Natural killer cell (primary cell): ENCODE results near the gene ATP1A4. TPM values are rescaled to one million over a fixed set of nuclear protein-coding genes. Genes with fewer than 3 reads are reported as not detected.

ENCODE experiments used
- ATAC-seq, 3 donors: fragments of 150-1000 bp in 2 of 3; fragments of 200-7000 bp in 1 of 3; cut with Tn5 transposase; 1 replicate in 1 of 3; 2 replicates in 2 of 3; pipeline ENCODE4 v1.10.0; 2021; ENCODE audit warnings: mild to moderate bottlenecking in 2 of 3, moderate library complexity in 2 of 3
- DNase-seq, 2 donors: peaks; one replicate each; pipeline versions ENCODE4 v3.0.0 to v3.0.0-alpha.2; 2013 to 2021; ENCODE audit warnings: mixed read lengths in 1 of 2
- H3K27ac ChIP-seq: one replicate; pipeline ENCODE4 v1.5.1; 2013; ENCODE audit warnings: mild to moderate bottlenecking, low read length
- H3K27me3 ChIP-seq: one replicate; pipeline ENCODE4 v1.6.1; 2013; ENCODE audit warnings: low read length; ENCODE audit not compliant: control insufficient read depth, insufficient read depth
- H3K36me3 ChIP-seq: one replicate; pipeline ENCODE4 v1.6.1; 2013; ENCODE audit warnings: low read length; ENCODE audit not compliant: control insufficient read depth, insufficient read depth
- H3K4me1 ChIP-seq: one replicate; pipeline ENCODE4 v1.6.1; 2013; ENCODE audit warnings: low read length; ENCODE audit not compliant: control insufficient read depth, insufficient read depth
- H3K4me3 ChIP-seq: one replicate; pipeline ENCODE4 v1.5.1; 2013; ENCODE audit warnings: low read length
- H3K9me3 ChIP-seq: one replicate; pipeline ENCODE4 v1.6.1; 2013; ENCODE audit warnings: low read length; ENCODE audit not compliant: control insufficient read depth, insufficient read depth
- H3K27ac Mint-ChIP-seq, 2 donors: one replicate each; pipeline ENCODE4 v1.8.0; 2022; ENCODE audit warnings: mild to moderate bottlenecking in 2 of 2, mixed read lengths in 2 of 2, moderate library complexity in 1 of 2
- H3K27me3 Mint-ChIP-seq, 2 donors: one replicate each; pipeline ENCODE4 v1.8.0; 2022; ENCODE audit warnings: low read depth in 2 of 2, mixed read lengths in 2 of 2
- H3K36me3 Mint-ChIP-seq: one replicate; pipeline ENCODE4 v1.8.0; 2022; ENCODE audit warnings: mixed read lengths
- H3K4me1 Mint-ChIP-seq, 2 donors: one replicate each; pipeline ENCODE4 v1.8.0; 2022; ENCODE audit warnings: mixed read lengths in 2 of 2
- H3K4me3 Mint-ChIP-seq: one replicate; pipeline ENCODE4 v1.8.0; 2022; ENCODE audit warnings: mild to moderate bottlenecking, moderate library complexity, mixed read lengths
- H3K9me3 Mint-ChIP-seq, 2 donors: one replicate each; pipeline ENCODE4 v1.8.0; 2022; ENCODE audit warnings: mixed read lengths in 2 of 2
- WGBS: methylation state at CpG from one replicate; pipeline ENCODE4 v1.1.7; 2013; ENCODE audit warnings: missing lambda C conversion rate; ENCODE audit not compliant: insufficient coverage; 5-methylcytosine and 5-hydroxymethylcytosine counted together
- intact Hi-C: fragments of 100-400 bp; cut with micrococcal nuclease; formaldehyde crosslinking; loops from one replicate; pipeline ENCODE4 v1.14.2; 2022
- total RNA-seq, 4 donors: library from RNA; stranded (reverse); fragments of 120-200 nt in 1 of 4; gene quantifications; one replicate each; pipeline versions ENCODE4 v1.2.3 to v1.2.4, GENCODE V29; 2013 to 2022
- TF ChIP-seq, protein P1 (sequence below): fragments of 200-600 bp; IDR thresholded peaks from one replicate; pipeline ENCODE4 v1.8.0; 2022; ENCODE audit warnings: antibody characterized with exemption

ATP1A4 gene
- total RNA-seq, 3 donors from 2014 or later (not counting 1 experiment from before 2014, with no cell fraction given): not detected

DNA sequence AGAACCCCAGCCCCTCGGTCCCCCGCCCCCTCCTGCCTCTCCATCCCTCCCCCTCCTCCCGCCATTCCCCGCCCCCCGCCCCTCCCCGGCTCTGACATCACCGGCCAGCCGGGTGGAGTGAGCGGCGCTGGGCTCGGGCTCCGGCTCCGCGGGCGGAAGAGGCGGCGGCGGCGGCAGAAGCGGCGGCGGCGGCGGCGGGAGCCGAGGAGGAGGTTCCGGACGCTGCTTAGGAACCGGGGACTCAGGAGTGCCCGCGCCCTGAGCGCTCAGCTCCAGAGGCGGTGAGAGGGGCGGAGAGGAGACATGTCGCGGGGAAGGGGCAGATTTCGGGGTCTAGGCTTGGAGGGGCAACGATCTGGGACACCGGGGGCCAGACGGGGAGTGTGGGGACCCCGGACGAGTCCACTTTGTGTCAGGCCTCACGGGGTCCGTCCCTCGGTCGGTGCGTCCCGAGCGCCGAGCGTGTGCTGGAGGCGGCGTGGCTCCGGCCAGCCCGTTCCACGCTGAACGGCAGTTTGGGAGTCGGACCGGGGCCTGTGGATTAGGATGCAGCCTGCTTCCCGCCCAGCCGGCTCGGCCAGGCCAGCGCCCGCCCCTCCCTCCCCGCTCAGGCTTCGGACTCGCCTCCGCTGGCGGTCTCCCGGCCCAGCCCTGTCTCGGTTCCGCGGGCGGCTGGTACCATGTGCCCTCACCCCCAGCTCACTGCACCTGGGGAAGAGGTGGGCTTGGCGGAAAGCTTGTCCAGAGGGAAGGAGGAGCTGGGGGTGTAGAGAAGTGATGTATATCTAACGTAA is 54.0 kb downstream of the ATP1A4 start, which contains the start of gene PEA15:
TSS of gene PEA15 (plus strand) at position 143 of the 794 bp plus-strand sequence. CDS start 6,161 bp downstream, outside the sequence.
- TF ChIP-seq, protein P1, sequence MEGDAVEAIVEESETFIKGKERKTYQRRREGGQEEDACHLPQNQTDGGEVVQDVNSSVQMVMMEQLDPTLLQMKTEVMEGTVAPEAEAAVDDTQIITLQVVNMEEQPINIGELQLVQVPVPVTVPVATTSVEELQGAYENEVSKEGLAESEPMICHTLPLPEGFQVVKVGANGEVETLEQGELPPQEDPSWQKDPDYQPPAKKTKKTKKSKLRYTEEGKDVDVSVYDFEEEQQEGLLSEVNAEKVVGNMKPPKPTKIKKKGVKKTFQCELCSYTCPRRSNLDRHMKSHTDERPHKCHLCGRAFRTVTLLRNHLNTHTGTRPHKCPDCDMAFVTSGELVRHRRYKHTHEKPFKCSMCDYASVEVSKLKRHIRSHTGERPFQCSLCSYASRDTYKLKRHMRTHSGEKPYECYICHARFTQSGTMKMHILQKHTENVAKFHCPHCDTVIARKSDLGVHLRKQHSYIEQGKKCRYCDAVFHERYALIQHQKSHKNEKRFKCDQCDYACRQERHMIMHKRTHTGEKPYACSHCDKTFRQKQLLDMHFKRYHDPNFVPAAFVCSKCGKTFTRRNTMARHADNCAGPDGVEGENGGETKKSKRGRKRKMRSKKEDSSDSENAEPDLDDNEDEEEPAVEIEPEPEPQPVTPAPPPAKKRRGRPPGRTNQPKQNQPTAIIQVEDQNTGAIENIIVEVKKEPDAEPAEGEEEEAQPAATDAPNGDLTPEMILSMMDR: no peak
- intact Hi-C loops: no loop called here
- H3K9me3 ChIP-seq: no peaks in the 10 kb centered on the region
- Mint-ChIP-seq H3K36me3 (no peaks in the 10 kb centered on the region), H3K4me3 (peak within 1 kb of the TSS; percentile 91), H3K9me3 (no peaks in the 10 kb centered on the region), H3K27me3 (no peaks in the 10 kb centered on the region), H3K27ac (peak within 1 kb of the TSS; percentile 72 to 90), H3K4me1 (peaks cover 22 to 39% of the 10 kb centered on the region in 2 donors)
- H3K36me3 ChIP-seq: peaks cover 7% of the 10 kb centered on the region
- WGBS: under 1% methylated on average over 64 of the region's 76 CpGs
- H3K4me3 ChIP-seq: peak within 1 kb of the TSS; percentile 97
- DNase-seq (peak; percentile 70 to 75), ATAC-seq (peak; percentile 83 to 87 (median 85))
- H3K27me3 ChIP-seq: no peaks in the 10 kb centered on the region
- H3K27ac ChIP-seq: peak within 1 kb of the TSS; percentile 91
- H3K4me1 ChIP-seq: peaks cover 22% of the 10 kb centered on the region

DNA sequence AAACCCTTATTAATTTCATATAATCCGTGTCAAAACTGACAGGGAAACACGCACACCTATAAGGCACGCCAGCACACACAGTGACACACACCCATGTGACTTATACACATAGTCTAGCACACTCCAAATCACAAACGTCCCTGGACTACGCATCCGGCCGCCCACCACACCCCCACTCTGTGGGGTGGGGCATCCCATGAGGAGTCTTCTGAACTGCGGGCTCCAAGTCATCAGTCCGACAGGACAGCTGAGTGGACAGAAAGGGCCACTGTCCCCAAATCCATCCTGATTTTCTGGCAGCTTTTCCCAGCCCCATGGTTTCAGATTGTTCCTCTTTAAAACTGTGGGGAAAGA is 54.6 kb downstream of the ATP1A4 start:
- Mint-ChIP-seq H3K4me3 (peak overlapping the region; percentile 91), H3K36me3 (no peaks in the 10 kb centered on the region), H3K4me1 (peaks cover 22 to 39% of the 10 kb centered on the region in 2 donors), H3K9me3 (no peaks in the 10 kb centered on the region), H3K27me3 (no peaks in the 10 kb centered on the region), H3K27ac (peak overlapping the region; percentile 72 to 90)
- ATAC-seq: peak; percentile 43 to 63 (median 62)
- Histone ChIP-seq H3K4me3 (peak overlapping the region; percentile 97), H3K36me3 (peaks cover 10% of the 10 kb centered on the region), H3K4me1 (peaks cover 22% of the 10 kb centered on the region), H3K27ac (peak overlapping the region; percentile 91), H3K27me3 (no peaks in the 10 kb centered on the region), H3K9me3 (no peaks in the 10 kb centered on the region)
- peak; percentile 24 to 73 for DNase-seq
- TF ChIP-seq, protein P1: no peak
- WGBS: 33% methylated on average over 9 of the region's 9 CpGs
- intact Hi-C loops: no loop called here

DNA sequence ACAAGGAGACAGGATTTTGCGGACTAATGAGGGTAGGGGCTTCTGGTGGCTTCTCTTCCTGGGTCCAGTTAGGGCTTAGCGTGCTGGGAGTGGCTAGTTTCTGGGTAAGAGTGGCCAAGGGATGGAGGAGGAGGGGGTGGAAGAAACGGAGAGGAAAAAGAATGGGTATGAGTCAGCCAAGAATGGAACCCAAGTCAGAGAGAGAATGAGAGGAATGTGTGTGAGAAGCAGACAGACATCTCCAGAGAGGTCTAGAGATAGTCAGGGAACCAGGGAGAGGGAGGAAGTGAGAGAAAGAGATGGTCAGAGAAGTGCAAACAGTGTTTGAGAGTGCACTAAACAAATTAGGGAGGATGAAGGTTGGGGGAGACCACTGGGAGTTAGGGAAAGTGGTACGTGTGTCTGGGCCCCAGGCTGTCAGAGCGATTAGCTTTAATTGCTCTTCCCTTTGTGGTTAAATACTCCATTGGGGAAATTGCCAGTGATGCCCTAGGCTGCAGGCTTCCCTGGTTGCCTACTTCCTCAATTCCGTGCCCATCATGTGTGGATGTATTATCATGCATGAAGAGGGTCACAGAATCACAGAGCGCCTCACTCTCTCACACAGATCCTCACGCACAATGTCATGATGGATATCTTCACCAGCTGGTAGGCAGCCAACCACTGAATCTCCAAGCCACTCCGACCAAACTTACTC is 55.2 kb downstream of the ATP1A4 start:
- peak overlapping the region; percentile 68 for H3K4me3 Mint-ChIP-seq
- no peak for DNase-seq
- no peaks in the 10 kb centered on the region for H3K9me3 Mint-ChIP-seq
- Histone ChIP-seq H3K9me3 (no peaks in the 10 kb centered on the region), H3K27ac (peak overlapping the region; percentile 91), H3K27me3 (no peaks in the 10 kb centered on the region), H3K36me3 (peaks cover 13% of the 10 kb centered on the region), H3K4me3 (peak overlapping the region; percentile 97), H3K4me1 (peaks cover 22% of the 10 kb centered on the region)
- ATAC-seq: no peak
- TF ChIP-seq, protein P1: no peak
- intact Hi-C loops: no loop called here
- peak overlapping the region; percentile 72 to 90 for H3K27ac Mint-ChIP-seq
- no peaks in the 10 kb centered on the region for H3K36me3 Mint-ChIP-seq
- peaks cover 22 to 39% of the 10 kb centered on the region in 2 donors for H3K4me1 Mint-ChIP-seq
- WGBS: 73% methylated on average over 9 of the region's 9 CpGs
- H3K27me3 Mint-ChIP-seq: no peaks in the 10 kb centered on the region
